Smooth muscle cell (in vitro differentiated cells): ENCODE data around the gene FRMD8. TPM values are rescaled to one million over a fixed set of nuclear protein-coding genes. Genes with fewer than 3 reads are reported as not detected.

Source experiments
- DNase-seq: peaks from one replicate; lab custom pipeline; 2025; ENCODE audit not compliant: unreplicated experiment; lab: John Stamatoyannopoulos, UW
- H2AFZ ChIP-seq: fragments of 200-600 bp; sonication (generic); 2 replicates; pipeline ENCODE4 v1.6.0; 2016; ENCODE audit warnings: antibody characterized with exemption, low read depth, mild to moderate bottlenecking
- H3F3A ChIP-seq: fragments of 200-600 bp; sonication (generic); 2 replicates; pipeline ENCODE4 v1.6.0; 2017; ENCODE audit warnings: antibody characterized with exemption, low read depth
- H3K27ac ChIP-seq: fragments of 200-600 bp; sonication (generic); 2 replicates; pipeline ENCODE4 v1.5.1; 2016; ENCODE audit warnings: low read depth, mild to moderate bottlenecking
- H3K27me3 ChIP-seq: fragments of 200-600 bp; sonication (generic); 2 replicates; pipeline ENCODE4 v1.6.1; 2016; ENCODE audit warnings: low read depth, mild to moderate bottlenecking
- H3K36me3 ChIP-seq: fragments of 200-600 bp; sonication (generic); 2 replicates; pipeline ENCODE4 v1.5.1; 2016; ENCODE audit warnings: low read depth
- H3K4me1 ChIP-seq: fragments of 200-600 bp; sonication (generic); 2 replicates; pipeline ENCODE4 v1.5.1; 2016; ENCODE audit warnings: low read depth
- H3K4me2 ChIP-seq: fragments of 200-600 bp; sonication (generic); 2 replicates; pipeline ENCODE4 v1.6.0; 2016; ENCODE audit warnings: mild to moderate bottlenecking
- H3K4me3 ChIP-seq: fragments of 200-600 bp; sonication (generic); 2 replicates; pipeline ENCODE4 v1.5.1; 2016; ENCODE audit warnings: mild to moderate bottlenecking
- H3K79me2 ChIP-seq: fragments of 200-600 bp; sonication (generic); 2 replicates; pipeline ENCODE4 v1.6.0; 2016; ENCODE audit warnings: low read depth, mild to moderate bottlenecking
- H3K9ac ChIP-seq: fragments of 200-600 bp; sonication (generic); 2 replicates; pipeline ENCODE4 v1.6.0; 2016; ENCODE audit warnings: low read depth
- H3K9me3 ChIP-seq: fragments of 200-600 bp; sonication (generic); replicated peaks from 2 replicates; pipeline ENCODE4 v1.5.1; 2016; ENCODE audit warnings: low read depth
- H4K20me1 ChIP-seq: fragments of 200-600 bp; sonication (generic); 2 replicates; pipeline ENCODE4 v1.6.0; 2016; ENCODE audit warnings: low read depth
- WGBS: methylation state at CpG from one replicate; pipeline ENCODE4 v1.1.7; 2016; ENCODE audit warnings: low lambda C conversion rate; 5-methylcytosine and 5-hydroxymethylcytosine counted together
- polyA plus RNA-seq: library from polyadenylated mRNA; unstranded; fragments of >200 nt; fragmentation: Nextera tagmentation; extraction: Ambion mirVana; gene quantifications from 2 replicates; pipeline ENCODE4 v1.2.1, GENCODE V29; 2016
- total RNA-seq: library from RNA; depleted of rRNA; stranded (reverse); fragments of >200 nt; gene quantifications from 2 replicates; pipeline ENCODE4 v1.2.3, GENCODE V29; 2014
- TF ChIP-seq, protein P1 (sequence below): fragments of 200-600 bp; sonication (generic); IDR thresholded peaks from 2 replicates; pipeline ENCODE4 v1.5.1; 2017; ENCODE audit warnings: borderline replicate concordance, mild to moderate bottlenecking, antibody characterized with exemption; ENCODE audit not compliant: insufficient read depth, poor library complexity, severe bottlenecking

The FRMD8 gene
- total and polyA plus RNA-seq, 2 experiments from 2014 or later = 16.7 to 37.8 TPM

DNA sequence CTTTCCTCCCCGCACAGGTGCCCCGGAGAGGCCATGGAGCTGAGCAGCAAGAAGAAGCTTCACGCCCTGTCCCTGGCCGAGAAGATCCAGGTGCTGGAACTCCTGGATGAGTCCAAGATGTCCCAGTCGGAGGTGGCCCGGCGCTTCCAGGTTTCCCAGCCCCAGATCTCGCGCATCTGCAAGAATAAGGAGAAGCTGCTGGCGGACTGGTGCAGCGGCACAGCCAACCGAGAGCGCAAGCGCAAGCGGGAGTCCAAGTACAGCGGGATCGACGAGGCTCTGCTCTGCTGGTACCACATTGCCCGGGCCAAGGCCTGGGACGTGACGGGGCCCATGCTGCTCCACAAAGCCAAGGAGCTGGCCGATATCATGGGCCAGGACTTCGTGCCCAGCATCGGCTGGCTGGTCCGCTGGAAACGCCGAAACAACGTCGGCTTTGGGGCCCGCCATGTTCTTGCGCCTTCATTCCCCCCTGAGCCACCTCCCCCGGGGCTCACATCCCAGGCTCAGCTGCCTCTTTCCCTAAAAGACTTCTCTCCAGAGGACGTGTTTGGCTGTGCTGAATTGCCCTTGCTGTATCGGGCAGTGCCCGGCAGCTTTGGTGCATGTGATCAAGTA is 30.6 kb upstream of the FRMD8 start:
- Histone ChIP-seq H3K9ac (no peak overlapping the region), H3K79me2 (no peaks in the 10 kb centered on the region), H3F3A (peaks cover 24% of the 10 kb centered on the region), H3K4me2 (peak overlapping the region; percentile 85), H3K27ac (no peak overlapping the region), H2AFZ (no peak overlapping the region), H3K4me1 (no peaks in the 10 kb centered on the region), H3K9me3 (no peaks in the 10 kb centered on the region), H3K27me3 (peaks cover 34% of the 10 kb centered on the region), H4K20me1 (peaks cover 29% of the 10 kb centered on the region), H3K36me3 (peaks cover 6% of the 10 kb centered on the region), H3K4me3 (peak overlapping the region; percentile 56)
- 56% methylated on average over 35 of the region's 35 CpGs for WGBS
- TF ChIP-seq, protein P1, sequence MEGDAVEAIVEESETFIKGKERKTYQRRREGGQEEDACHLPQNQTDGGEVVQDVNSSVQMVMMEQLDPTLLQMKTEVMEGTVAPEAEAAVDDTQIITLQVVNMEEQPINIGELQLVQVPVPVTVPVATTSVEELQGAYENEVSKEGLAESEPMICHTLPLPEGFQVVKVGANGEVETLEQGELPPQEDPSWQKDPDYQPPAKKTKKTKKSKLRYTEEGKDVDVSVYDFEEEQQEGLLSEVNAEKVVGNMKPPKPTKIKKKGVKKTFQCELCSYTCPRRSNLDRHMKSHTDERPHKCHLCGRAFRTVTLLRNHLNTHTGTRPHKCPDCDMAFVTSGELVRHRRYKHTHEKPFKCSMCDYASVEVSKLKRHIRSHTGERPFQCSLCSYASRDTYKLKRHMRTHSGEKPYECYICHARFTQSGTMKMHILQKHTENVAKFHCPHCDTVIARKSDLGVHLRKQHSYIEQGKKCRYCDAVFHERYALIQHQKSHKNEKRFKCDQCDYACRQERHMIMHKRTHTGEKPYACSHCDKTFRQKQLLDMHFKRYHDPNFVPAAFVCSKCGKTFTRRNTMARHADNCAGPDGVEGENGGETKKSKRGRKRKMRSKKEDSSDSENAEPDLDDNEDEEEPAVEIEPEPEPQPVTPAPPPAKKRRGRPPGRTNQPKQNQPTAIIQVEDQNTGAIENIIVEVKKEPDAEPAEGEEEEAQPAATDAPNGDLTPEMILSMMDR = no peak
- DNase-seq = no peak

DNA sequence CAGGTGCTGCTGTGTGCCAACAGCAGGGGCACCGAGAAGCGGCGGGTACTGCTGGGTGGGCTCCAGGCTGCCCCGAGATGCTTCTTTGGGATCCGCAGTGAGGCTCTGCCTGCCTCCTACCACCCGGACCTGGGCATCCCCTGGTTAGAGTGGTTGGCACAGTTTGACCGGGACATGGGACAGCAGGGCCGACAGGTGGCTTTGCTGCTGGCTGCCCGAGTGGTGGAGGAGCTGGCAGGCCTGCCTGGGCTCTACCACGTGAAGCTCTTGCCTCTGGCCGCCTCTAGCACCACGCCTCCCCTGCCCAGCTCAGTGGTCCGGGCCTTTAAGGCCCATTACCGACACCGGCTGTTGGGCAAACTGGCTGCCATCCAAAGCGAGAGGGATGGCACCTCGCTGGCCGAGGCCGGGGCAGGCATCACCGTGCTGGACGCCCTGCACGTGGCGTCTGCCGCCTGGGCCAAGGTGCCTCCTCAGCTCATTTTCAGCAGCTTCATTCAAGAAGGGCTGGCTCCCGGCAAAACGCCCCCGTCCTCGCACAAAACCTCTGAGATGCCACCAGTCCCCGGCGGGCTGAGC is 30.0 kb upstream of the FRMD8 start:
- Histone ChIP-seq H3K4me2 (no peak overlapping the region), H3K4me3 (no peak overlapping the region), H3K36me3 (no peaks in the 10 kb centered on the region), H3K27me3 (peaks cover 34% of the 10 kb centered on the region), H3K9me3 (no peaks in the 10 kb centered on the region), H3F3A (peaks cover 18% of the 10 kb centered on the region), H4K20me1 (peaks cover 23% of the 10 kb centered on the region), H3K79me2 (no peaks in the 10 kb centered on the region), H2AFZ (no peak overlapping the region), H3K9ac (no peak overlapping the region), H3K4me1 (no peaks in the 10 kb centered on the region), H3K27ac (no peak overlapping the region)
- no peak for DNase-seq
- TF ChIP-seq, protein P1 = no peak
- WGBS = 92% methylated on average over 30 of the region's 30 CpGs

DNA sequence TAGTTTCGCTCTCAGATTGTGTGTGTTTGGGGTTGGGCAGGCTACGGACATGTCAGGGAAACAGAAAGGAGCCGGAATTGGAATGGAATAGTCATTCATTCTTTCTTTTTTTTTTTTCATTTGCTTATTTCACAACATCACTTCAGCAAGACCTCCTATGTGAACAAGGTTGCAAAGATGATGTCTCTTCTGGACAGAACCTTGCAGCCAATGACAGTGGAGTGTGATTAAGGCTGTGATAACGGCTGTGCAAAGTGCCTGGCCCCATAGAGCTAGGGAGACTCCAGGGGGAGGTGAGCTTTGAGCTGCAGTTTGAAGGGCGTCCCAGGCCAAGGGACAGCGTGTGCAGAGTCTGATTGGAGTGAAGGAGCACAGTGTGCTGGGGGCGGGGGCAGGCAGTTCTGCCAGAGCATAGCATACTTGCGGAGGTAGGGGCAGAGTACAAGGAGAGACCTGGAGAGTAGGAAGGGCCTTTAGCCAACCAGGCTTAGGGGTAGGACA is 28.5 kb upstream of the FRMD8 start:
- Histone ChIP-seq H3K79me2 (no peaks in the 10 kb centered on the region), H3K9me3 (no peaks in the 10 kb centered on the region), H3K36me3 (no peaks in the 10 kb centered on the region), H3K4me1 (no peaks in the 10 kb centered on the region), H2AFZ (no peak overlapping the region), H3K27me3 (peaks cover 34% of the 10 kb centered on the region), H3K4me2 (no peak overlapping the region), H3K4me3 (no peak overlapping the region), H3K27ac (no peak overlapping the region), H4K20me1 (peaks cover 14% of the 10 kb centered on the region), H3K9ac (no peak overlapping the region), H3F3A (peaks cover 13% of the 10 kb centered on the region)
- TF ChIP-seq, protein P1 = no peak
- 80% methylated on average over 8 of the region's 8 CpGs for WGBS
- DNase-seq = no peak
